ENCODE measurements around the gene SLC6A15.

DNA sequence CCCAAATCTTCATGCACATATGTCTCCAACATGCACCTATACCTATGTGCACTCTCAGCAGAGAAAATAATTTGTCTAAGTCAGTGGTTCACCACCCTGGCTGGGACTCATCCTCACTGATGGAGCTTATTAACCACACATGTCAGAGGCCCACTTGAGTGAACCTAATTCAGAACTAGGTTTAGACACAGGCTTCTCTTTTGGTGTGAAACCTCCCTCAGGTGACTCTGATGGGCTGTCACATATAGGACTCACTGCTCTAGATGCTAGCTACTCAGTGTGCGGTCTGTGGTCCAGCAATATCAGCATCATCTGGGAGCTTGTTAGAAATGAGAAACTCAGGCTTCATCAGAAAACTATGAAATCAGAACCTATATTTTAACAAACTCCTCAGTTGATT lies 85.7 kb downstream of the SLC6A15 start:
- TF ChIP-seq, protein P1, sequence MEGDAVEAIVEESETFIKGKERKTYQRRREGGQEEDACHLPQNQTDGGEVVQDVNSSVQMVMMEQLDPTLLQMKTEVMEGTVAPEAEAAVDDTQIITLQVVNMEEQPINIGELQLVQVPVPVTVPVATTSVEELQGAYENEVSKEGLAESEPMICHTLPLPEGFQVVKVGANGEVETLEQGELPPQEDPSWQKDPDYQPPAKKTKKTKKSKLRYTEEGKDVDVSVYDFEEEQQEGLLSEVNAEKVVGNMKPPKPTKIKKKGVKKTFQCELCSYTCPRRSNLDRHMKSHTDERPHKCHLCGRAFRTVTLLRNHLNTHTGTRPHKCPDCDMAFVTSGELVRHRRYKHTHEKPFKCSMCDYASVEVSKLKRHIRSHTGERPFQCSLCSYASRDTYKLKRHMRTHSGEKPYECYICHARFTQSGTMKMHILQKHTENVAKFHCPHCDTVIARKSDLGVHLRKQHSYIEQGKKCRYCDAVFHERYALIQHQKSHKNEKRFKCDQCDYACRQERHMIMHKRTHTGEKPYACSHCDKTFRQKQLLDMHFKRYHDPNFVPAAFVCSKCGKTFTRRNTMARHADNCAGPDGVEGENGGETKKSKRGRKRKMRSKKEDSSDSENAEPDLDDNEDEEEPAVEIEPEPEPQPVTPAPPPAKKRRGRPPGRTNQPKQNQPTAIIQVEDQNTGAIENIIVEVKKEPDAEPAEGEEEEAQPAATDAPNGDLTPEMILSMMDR (IDR thresholded peaks at IDR 0.05; ENCODE audit: low read depth, low read length, poor library complexity, severe bottlenecking) = no peak
- TF ChIP-seq EZH2phosphoT487 (IDR thresholded peaks at IDR 0.05; ENCODE audit: borderline replicate concordance, low read length) = no peak

Measured in DOHH2 (cell line).